Medulla oblongata (tissue), 1 donor: Measurements from ENCODE around the gene CDH23.
A peak's percentile ranks its signal among the peaks of the same experiment; 100 is the strongest.

Experiments
- DNase-seq: peaks from one replicate; pipeline ENCODE4 v3.0.0-alpha.2; 2015; ENCODE audit errors: extremely low spot score

CDH23 gene

GRCh38 chr10:71392292-71392691, 4.4 kb upstream of the CDH23 start:
- no peak for DNase-seq

GRCh38 chr10:71392791-71393781, 3.6 kb upstream of the CDH23 start:
- DNase-seq = no peak

DNA sequence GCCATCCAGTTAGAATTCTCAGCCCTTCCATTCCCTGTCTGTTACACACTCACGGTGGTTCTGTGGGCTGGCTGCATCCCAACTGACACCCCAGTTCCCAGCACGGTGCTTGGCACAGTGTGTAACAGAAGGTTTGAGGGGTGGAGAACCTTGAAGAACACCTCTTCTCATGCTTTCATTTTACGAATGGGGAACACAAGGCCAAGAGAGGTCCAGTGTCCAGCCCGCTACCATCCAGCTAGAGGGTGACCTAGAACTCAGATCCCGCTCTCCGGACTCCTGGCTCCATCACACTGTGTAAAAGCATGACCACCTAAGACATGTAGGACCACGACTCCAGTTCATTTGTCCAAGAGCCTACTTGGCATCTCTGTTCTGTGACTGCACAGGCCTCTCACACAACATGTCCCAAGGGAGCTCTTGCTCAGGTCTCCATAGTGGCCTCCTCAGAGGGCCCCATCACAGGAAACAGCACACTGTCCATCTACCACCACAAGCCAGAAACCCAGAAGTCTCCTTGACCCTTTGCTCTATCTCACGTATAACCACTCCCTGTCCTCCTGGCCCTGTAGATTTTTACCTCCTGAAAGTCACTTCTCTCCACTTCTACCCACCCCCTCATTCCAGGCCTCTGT, 2.8 kb upstream of the CDH23 start:
- no peak for DNase-seq

DNA sequence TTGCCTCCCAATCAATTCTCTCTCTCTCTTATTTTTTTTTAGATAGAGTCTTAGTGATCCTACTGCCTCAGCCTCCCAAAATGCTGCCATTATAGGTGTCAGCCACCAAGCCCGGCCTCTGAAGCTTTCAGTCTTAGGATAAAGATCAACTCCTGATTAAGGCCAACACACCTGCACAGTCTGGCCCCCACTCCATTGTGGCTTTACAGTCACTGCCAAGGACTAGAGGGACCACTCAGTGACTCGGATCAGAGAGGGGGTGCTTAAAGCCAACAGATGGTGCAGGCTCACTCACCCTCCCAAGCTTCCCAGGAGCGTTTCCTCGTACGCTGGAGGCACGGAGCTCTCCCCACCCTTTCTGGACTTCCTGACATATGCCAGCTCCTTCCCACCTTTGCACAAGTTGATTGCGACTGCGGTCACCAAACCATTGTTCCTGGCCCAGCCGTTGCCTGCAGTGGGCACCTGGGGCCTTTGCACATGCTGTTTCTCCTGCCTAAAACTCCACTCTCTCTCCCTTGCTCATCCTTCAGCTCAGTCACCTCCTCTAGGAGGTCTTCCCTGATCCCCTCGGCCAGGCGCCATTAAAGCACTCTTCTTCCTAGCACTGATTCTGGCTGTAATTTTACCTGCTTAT, 1.7 kb upstream of the CDH23 start:
- no peak for DNase-seq

GRCh38 chr10:71395621-71396020, 1.1 kb upstream of the CDH23 start:
- DNase-seq = no peak

- peak; percentile 73 for DNase-seq
Measured at GRCh38 chr10:71396084-71396710, 523 bp upstream of the CDH23 start.

GRCh38 chr10:71397296-71398212, 834 bp downstream of the CDH23 start:
- no peak for DNase-seq

- no peak for DNase-seq
Measured at GRCh38 chr10:71398976-71399375, 2.3 kb downstream of the CDH23 start.

DNA sequence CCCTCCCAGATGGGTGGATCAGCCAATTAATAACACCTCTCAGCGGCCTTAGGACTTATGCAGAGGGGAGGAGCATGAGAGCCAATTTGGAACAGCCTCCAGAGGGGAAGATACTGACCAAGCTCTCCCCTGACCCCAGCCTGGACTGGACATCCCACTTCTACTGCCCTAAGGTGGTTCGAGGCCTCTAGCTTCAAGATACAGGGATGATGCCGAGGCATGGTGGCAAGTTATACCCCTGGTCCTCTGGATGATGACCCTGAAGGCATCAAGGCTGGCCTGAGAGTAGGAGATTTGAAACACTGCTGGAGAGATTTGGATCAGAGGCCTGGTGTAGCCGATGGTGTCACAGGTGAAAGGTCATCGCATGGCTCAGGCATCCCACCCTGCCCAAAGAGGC, 3.2 kb downstream of the CDH23 start:
- no peak for DNase-seq

DNA sequence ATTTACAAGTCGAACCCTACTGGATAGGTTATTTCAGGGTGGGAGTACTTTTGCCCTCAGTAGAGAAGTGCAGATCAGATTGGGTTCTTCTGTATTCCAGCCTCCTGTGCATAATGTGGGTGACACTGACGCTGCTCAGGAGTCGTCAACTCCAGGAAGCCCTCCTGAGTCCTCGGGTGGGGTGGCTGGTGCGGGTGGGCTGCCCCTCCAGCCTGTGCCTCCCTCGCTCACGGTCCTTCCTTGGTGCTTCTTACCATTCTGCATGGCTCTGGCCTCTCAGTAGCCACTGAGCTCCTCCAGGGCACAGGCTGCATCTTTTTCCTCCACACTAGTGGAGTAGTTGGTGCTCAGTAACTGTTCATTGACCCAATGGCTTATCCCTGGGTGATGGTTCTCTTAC, 4.3 kb downstream of the CDH23 start:
- no peak for DNase-seq

DNA sequence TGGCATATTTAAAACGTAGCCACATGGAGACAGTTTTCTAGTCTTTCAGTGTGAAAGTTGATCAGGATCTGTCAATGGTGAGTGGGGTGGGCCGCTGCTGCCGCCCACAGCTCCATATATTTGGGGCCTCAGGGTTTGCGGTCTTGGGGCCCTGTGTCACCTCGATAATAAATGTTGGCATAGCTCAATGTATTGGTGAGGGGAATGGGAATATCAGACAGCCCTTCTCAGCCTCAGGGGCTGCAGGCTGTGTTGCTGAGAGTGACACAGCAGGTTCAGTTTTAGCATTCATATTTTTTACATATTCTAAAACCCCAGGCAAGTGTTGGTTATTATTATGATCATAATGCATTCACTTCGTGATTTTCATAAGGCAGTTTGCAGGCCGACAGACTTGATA, 5.3 kb downstream of the CDH23 start:
- no peak for DNase-seq

GRCh38 chr10:71404503-71405295, 8.0 kb downstream of the CDH23 start:
- no peak for DNase-seq

GRCh38 chr10:71406878-71407277, 10.2 kb downstream of the CDH23 start:
- DNase-seq = no peak

DNA sequence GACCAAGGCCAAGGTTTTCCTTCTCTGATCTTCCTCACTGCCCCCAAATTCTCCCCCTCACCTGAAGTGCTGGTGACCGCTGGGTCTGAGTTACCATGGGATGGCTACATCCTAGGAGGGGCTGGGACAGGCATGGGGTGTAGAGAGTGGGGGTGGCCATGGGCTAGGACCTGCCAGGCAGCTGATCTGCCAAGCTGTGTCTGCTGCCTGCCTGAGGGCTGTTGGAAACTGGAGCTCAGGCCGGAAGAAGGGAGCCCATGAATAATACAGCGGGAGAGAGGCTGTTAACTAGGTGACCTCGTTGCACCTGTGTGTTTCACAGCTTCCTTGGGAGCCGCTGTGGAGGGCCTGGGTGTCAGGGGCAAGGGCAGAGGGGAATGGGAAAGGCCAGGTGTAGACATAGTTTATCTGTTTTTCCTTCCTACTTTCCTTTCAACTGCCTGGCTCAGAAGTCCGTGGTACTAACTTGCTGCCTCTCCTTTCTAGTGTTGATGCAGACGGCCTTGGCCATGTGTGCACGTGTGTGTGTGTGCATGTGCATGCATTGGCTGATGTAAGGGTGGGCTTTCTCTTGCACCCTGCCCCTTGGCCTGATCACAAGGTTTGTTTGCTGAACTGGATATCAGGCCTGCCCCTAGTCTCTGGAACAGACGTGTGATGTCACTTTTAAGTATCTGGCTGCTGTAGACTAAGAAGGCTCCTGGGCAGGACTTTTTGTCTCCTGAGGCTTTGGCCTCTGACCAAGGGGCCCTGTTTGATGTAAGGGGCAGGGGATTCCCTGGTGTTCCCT, 11.9 kb downstream of the CDH23 start:
- DNase-seq = no peak

DNA sequence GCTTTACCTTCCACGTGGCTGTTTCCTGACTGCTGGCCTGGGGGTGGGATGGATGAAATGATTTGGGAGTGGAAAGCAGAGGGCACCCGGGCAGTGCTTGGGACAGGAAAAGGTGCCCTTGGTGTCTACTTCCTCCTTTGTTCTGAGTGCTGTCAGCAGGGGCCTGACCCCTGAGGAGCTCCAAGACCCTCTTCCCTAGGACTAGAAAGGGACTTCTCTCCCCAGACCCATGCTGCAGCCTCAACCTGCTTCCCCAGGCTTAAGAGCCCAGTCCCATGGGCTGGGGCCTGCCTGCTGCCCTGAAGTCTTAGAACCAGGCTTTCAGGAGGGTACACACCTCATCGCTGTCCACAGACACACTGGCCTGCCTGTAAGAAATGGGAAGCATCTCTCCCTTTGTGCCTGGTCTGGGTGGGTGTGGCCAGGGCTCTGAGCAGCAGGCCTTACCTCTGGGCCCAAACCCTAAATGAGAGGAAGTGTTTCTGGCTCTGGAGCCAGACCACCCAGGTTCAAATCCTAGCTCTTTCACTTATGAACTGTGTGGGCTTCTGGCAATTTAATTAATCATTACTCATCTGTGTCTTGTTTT, 12.9 kb downstream of the CDH23 start:
- no peak for DNase-seq

DNA sequence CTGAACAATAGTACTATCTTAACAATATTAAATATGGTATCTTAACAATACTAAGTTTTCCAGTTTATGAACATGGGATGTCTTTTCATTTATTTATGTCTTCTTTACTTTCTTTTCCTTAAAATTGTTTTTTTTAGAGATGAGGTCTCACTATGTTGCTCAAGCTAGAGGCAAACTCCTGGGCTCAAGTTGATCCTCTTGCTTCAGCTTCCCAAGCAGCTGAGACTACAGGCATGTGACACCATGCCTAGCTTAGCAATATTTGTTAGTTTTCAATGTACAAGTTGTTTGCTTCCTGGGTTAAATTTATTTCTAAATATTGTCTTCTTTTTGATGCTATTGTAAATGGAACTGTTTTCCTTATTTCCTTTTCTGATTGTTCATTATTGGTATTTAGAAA, 16.9 kb downstream of the CDH23 start:
- no peak for DNase-seq

- no peak for DNase-seq
Measured at GRCh38 chr10:71414359-71414758, 17.6 kb downstream of the CDH23 start.

GRCh38 chr10:71419002-71419540, 22.4 kb downstream of the CDH23 start:
- no peak for DNase-seq

DNA sequence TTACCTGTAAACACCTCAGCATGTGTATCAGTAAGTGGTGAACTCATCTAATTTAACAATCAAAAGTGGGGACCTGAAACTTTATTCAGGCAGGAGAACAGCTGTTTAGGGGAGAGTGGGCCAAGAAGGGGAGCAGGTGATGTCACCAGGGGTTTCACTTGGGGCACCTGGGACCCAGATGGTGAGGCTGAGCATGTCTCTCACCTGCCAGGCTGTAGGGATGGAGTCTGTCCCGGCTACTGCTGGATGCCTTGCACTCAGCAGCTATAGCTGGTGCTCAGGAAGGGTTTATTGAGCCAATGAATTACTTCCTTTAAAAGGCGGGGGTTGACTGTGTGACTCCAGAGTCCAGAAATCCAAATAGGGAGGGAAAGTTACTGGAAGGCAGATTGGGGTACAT, 23.0 kb downstream of the CDH23 start:
- DNase-seq = no peak
